Gastrocnemius medialis (tissue), 4 donors: Measurements from ENCODE around the gene DPP10.

Experiments
- CTCF ChIP-seq, 5 experiments: fragments of 450-650 bp in 3 of 5; fragments of 200-600 bp in 2 of 5; sonication (generic) in 2 of 5; IDR thresholded peaks in 4 of 5; conservative IDR thresholded peaks in 1 of 5; 1 replicate in 4 of 5; 2 replicates in 1 of 5; pipeline ENCODE4 v1.5.1; 2016 to 2019; ENCODE audit warnings: antibody characterized with exemption in 5 of 5, mild to moderate bottlenecking in 3 of 5, moderate library complexity in 3 of 5
- POLR2A ChIP-seq, 2 donors: fragments of 450-650 bp; IDR thresholded peaks; one replicate each; pipeline ENCODE4 v1.6.1; 2017; ENCODE audit warnings: antibody characterized with exemption in 2 of 2, mild to moderate bottlenecking in 2 of 2, moderate library complexity in 2 of 2

- TF ChIP-seq POLR2A (IDR thresholded peaks at IDR 0.05) (no peak), CTCF (IDR thresholded peaks at IDR 0.05 in 4 of 5, conservative IDR thresholded peaks at IDR 0.05 in 1 of 5) (no peak)
Observed at GRCh38 chr2:115285416-115285815, 843.0 kb downstream of the DPP10 start.
